ENCODE results near the gene SCUBE1. TPM values are rescaled to one million over a fixed set of nuclear protein-coding genes. Genes with fewer than 3 reads are reported as not detected.

Gene SCUBE1
- total and polyA plus RNA-seq, 10 of the 15 experiments (the other 5 are each of a cell fraction or from before 2014, with no cell fraction given) = not detected

GRCh38 chr22:43186272-43187170 lies 156.7 kb downstream of the SCUBE1 start, which contains the start of gene TTLL12 (continued):
- TF ChIP-seq NKRF (conservative IDR thresholded peaks at IDR 0.05) (peak; percentile 89), LARP7 (IDR thresholded peaks at IDR 0.05) (peak; percentile 96), NR2C1 (IDR thresholded peaks at IDR 0.05) (no peak), MEF2A (IDR thresholded peaks at IDR 0.05; ENCODE audit: insufficient read depth, low read depth, low read length) (no peak), MLLT1 (IDR thresholded peaks at IDR 0.05) (no peak), POLR2AphosphoS5 (IDR thresholded peaks at IDR 0.05; ENCODE audit: low read length) (peak; percentile 29; the same call in 1 of the 2 replicates), RELB (IDR thresholded peaks at IDR 0.05; ENCODE audit: low read depth) (no peak), JUNB (IDR thresholded peaks at IDR 0.05) (no peak), NFYA (IDR thresholded peaks at IDR 0.05; ENCODE audit: borderline replicate concordance, low read depth, low read length) (no peak), SPI1 (IDR thresholded peaks at IDR 0.05; ENCODE audit: borderline replicate concordance, insufficient read depth, low read depth, low read length) (no peak), RFX5 (IDR thresholded peaks at IDR 0.05; ENCODE audit: low read depth, low read length) (no peak), SIN3A (IDR thresholded peaks at IDR 0.05; ENCODE audit: low read depth, low read length) (no peak), ZNF217 (IDR thresholded peaks at IDR 0.05) (peak; percentile 54; the same call in 1 of the 2 replicates), RAD21 (IDR thresholded peaks at IDR 0.05; ENCODE audit: insufficient read depth, low read depth, low read length) (no peak), EGR1 (IDR thresholded peaks at IDR 0.05; ENCODE audit: borderline replicate concordance in 1 of 2, low read depth in 2 of 2, low read length in 2 of 2) (peak in 1 of 2 experiments; percentile 14; a peak in 1 of 3 replicates), BACH1 (IDR thresholded peaks at IDR 0.05; ENCODE audit: borderline replicate concordance) (peak; percentile 84), ZBTB11 (CRISPR knock-in tag; IDR thresholded peaks at IDR 0.05) (no peak)
- TF ChIP-seq, protein P1, sequence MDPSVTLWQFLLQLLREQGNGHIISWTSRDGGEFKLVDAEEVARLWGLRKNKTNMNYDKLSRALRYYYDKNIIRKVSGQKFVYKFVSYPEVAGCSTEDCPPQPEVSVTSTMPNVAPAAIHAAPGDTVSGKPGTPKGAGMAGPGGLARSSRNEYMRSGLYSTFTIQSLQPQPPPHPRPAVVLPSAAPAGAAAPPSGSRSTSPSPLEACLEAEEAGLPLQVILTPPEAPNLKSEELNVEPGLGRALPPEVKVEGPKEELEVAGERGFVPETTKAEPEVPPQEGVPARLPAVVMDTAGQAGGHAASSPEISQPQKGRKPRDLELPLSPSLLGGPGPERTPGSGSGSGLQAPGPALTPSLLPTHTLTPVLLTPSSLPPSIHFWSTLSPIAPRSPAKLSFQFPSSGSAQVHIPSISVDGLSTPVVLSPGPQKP (IDR thresholded peaks at IDR 0.05; ENCODE audit: low read depth, low read length) = no peak

All from GM12878 (cell line).